B cell (primary cell): ENCODE measurements around the gene GFPT2. TPM values are rescaled to one million over a fixed set of nuclear protein-coding genes. Genes with fewer than 3 reads are reported as not detected.

ENCODE experiments used
- ATAC-seq: fragments of 200-7000 bp; cut with Tn5 transposase; one replicate; pipeline ENCODE4 v1.10.0; 2021; ENCODE audit warnings: low read depth, mild to moderate bottlenecking, moderate number of reproducible peaks, moderate library complexity
- CTCF ChIA-PET: fragments of 350-600 bp; sonication (Branson Sonifier 250); formaldehyde crosslinking; loops from one replicate; lab custom pipeline; 2021; ENCODE audit warnings: antibody characterized with exemption, inconsistent platforms; lab: Charles Lee
- POLR2A ChIA-PET: fragments of 350-600 bp; sonication (Branson Sonifier 250); formaldehyde crosslinking; loops from one replicate; lab custom pipeline; 2021; ENCODE audit warnings: antibody characterized with exemption; lab: Charles Lee
- DNase-seq: peaks from one replicate; pipeline ENCODE4 v3.0.0; 2013
- H2AFZ ChIP-seq: 2 replicates; pipeline ENCODE4 v1.6.1; 2012; ENCODE audit warnings: mild to moderate bottlenecking, low read depth, low read length; ENCODE audit not compliant: insufficient read depth, poor library complexity, severe bottlenecking
- H3K27ac ChIP-seq, 2 donors: 1 replicate in 1 of 2; 2 replicates in 1 of 2; pipeline ENCODE4 v1.5.1; 2012 to 2013; ENCODE audit warnings: low read length in 2 of 2, mild to moderate bottlenecking in 2 of 2, moderate library complexity in 1 of 2
- H3K27me3 ChIP-seq, 4 experiments: fragments of 200-600 bp in 1 of 4; sonication (generic) in 1 of 4; replicated peaks in 1 of 4; 1 replicate in 2 of 4; 2 replicates in 2 of 4; pipeline versions ENCODE4 v1.6.1 to v1.7.0; 2013 to 2016; ENCODE audit warnings: low read length in 3 of 4, mild to moderate bottlenecking in 2 of 4, mixed read lengths in 1 of 4, moderate library complexity in 1 of 4; ENCODE audit not compliant: insufficient read depth in 4 of 4, control insufficient read depth in 3 of 4; ENCODE audit errors: control extremely low read depth in 1 of 4
- H3K36me3 ChIP-seq, 2 experiments: replicated peaks in 1 of 2; 1 replicate in 1 of 2; 2 replicates in 1 of 2; pipeline versions ENCODE4 v1.6.1 to v1.7.1; 2013; ENCODE audit warnings: low read length in 1 of 2; ENCODE audit not compliant: insufficient read depth in 2 of 2, control insufficient read depth in 1 of 2; ENCODE audit errors: control extremely low read depth in 1 of 2, extremely low read depth in 1 of 2
- H3K4me1 ChIP-seq, 2 donors: fragments of 200-600 bp in 1 of 2; sonication (generic) in 1 of 2; 1 replicate in 1 of 2; 2 replicates in 1 of 2; pipeline versions ENCODE4 v1.5.1 to v1.6.1; 2013 to 2017; ENCODE audit warnings: low read length in 2 of 2; ENCODE audit not compliant: control insufficient read depth in 2 of 2, insufficient read depth in 2 of 2
- H3K4me2 ChIP-seq: replicated peaks from 2 replicates; pipeline ENCODE3; 2012; ENCODE audit warnings: mild to moderate bottlenecking, low read depth, low read length; ENCODE audit not compliant: poor library complexity, severe bottlenecking
- H3K4me3 ChIP-seq, 5 experiments: fragments of 200-600 bp in 1 of 5; sonication (generic) in 1 of 5; 1 replicate in 3 of 5; 2 replicates in 2 of 5; pipeline versions ENCODE4 v1.5.1 to v1.7.0; 2011 to 2016; ENCODE audit warnings: low read length in 4 of 5, mild to moderate bottlenecking in 4 of 5, low read depth in 2 of 5, control low read depth in 1 of 5, moderate library complexity in 1 of 5; ENCODE audit not compliant: insufficient read depth in 1 of 5; ENCODE audit errors: control extremely low read depth in 1 of 5, extremely low read depth in 1 of 5
- H3K79me2 ChIP-seq: fragments of 200-600 bp; sonication (generic); one replicate; pipeline ENCODE4 v1.6.0; 2016; ENCODE audit warnings: low read length; ENCODE audit not compliant: control insufficient read depth, insufficient read depth
- H3K9ac ChIP-seq: fragments of 200-600 bp; sonication (generic); 2 replicates; pipeline ENCODE4 v1.6.1; 2017; ENCODE audit warnings: mild to moderate bottlenecking, low read length, moderate library complexity
- H3K9me3 ChIP-seq, 3 donors: one replicate each; pipeline versions ENCODE4 v1.6.1 to v1.7.1; 2013; ENCODE audit warnings: low read length in 2 of 3; ENCODE audit not compliant: control insufficient read depth in 2 of 3, insufficient read depth in 1 of 3; ENCODE audit errors: control extremely low read depth in 1 of 3
- H4K20me1 ChIP-seq: 2 replicates; pipeline ENCODE4 v1.6.0; 2012; ENCODE audit warnings: mild to moderate bottlenecking, low read length; ENCODE audit not compliant: insufficient read depth, control insufficient read depth, poor library complexity, severe bottlenecking
- H3K27ac Mint-ChIP-seq: one replicate; pipeline ENCODE4 v1.8.0; 2021; ENCODE audit warnings: mixed read lengths
- H3K27me3 Mint-ChIP-seq: one replicate; pipeline ENCODE4 v1.8.0; 2021; ENCODE audit warnings: mixed read lengths
- H3K4me1 Mint-ChIP-seq: one replicate; pipeline ENCODE4 v1.8.0; 2021; ENCODE audit warnings: mixed read lengths
- H3K4me3 Mint-ChIP-seq: one replicate; pipeline ENCODE4 v1.8.0; 2021; ENCODE audit warnings: mixed read lengths
- H3K9me3 Mint-ChIP-seq: one replicate; pipeline ENCODE4 v1.8.0; 2022; ENCODE audit warnings: mixed read lengths; ENCODE audit not compliant: insufficient read depth
- CTCF ChIP-seq: fragments of 200-600 bp; IDR thresholded peaks from one replicate; pipeline ENCODE4 v1.8.0; 2022; ENCODE audit warnings: antibody characterized with exemption, mild to moderate bottlenecking
- EZH2 ChIP-seq: IDR thresholded peaks from 2 replicates; pipeline ENCODE4 v1.6.1; 2012; ENCODE audit warnings: borderline replicate concordance, low read depth, mild to moderate bottlenecking, moderate library complexity, low read length; ENCODE audit not compliant: insufficient read depth, poor library complexity, severe bottlenecking
- WGBS: methylation state at CpG from one replicate; pipeline ENCODE4 v1.1.5; 2013; ENCODE audit warnings: missing lambda C conversion rate; ENCODE audit not compliant: insufficient coverage; 5-methylcytosine and 5-hydroxymethylcytosine counted together
- intact Hi-C: fragments of 100-400 bp; cut with micrococcal nuclease; formaldehyde crosslinking; loops from one replicate; pipeline ENCODE4 v1.10.0; 2022
- polyA plus RNA-seq: library from polyadenylated mRNA; depleted of rRNA; stranded (reverse); fragments of >200 nt; gene quantifications from 2 replicates; pipeline ENCODE4 v1.2.3, GENCODE V29; 2012
- total RNA-seq, 2 donors: library from RNA; stranded (reverse); fragments of 120-200 nt in 1 of 2; gene quantifications; 1 replicate in 1 of 2; 2 replicates in 1 of 2; pipeline versions ENCODE4 v1.2.3 to v1.2.4, GENCODE V29; 2013 to 2022

GFPT2 gene
- total and polyA plus RNA-seq, 2 donors (not counting 1 experiment from before 2014, with no cell fraction given): 0.03 to 2.8 TPM

- no peaks in the 10 kb centered on the region for H3K4me1 ChIP-seq
- no peak overlapping the region for H3K27ac Mint-ChIP-seq
- CTCF ChIA-PET: interaction anchor here (1.1 kb wide), 1 partner anchor 45 kb away, joined by 3 read pairs; no protein-coding TSS in a partner anchor
- no CpG with 5 or more reads among the region's 10 CpGs for WGBS
- DNase-seq (no peak), ATAC-seq (no peak)
- H3K27ac ChIP-seq: no peak overlapping the region
- no peak overlapping the region for H3K4me2 ChIP-seq
- no peak overlapping the region for H3K9ac ChIP-seq
- H3K9me3 ChIP-seq: no peaks in the 10 kb centered on the region
- no peaks in the 10 kb centered on the region for H3K27me3 ChIP-seq
- H3K4me3 ChIP-seq: no peak overlapping the region
- intact Hi-C loops: no loop called here
- POLR2A ChIA-PET: no interaction called here
- no peak overlapping the region for H3K4me3 Mint-ChIP-seq
- peaks cover 0 to 51% of the 10 kb centered on the region in 2 experiments for H3K36me3 ChIP-seq
- H3K4me1 Mint-ChIP-seq: peaks cover 4% of the 10 kb centered on the region
- no peak for TF ChIP-seq EZH2
- TF ChIP-seq CTCF: no peak
- no peak overlapping the region for H2AFZ ChIP-seq
- peaks cover 36% of the 10 kb centered on the region for H3K79me2 ChIP-seq
- peaks cover 27% of the 10 kb centered on the region for H4K20me1 ChIP-seq
- no peaks in the 10 kb centered on the region for H3K27me3 Mint-ChIP-seq
- no peaks in the 10 kb centered on the region for H3K9me3 Mint-ChIP-seq
Measured at GRCh38 chr5:180283026-180283615, 70.0 kb downstream of the GFPT2 start.

- H3K4me1 Mint-ChIP-seq: no peaks in the 10 kb centered on the region
- no peak overlapping the region for H3K4me3 Mint-ChIP-seq
- H2AFZ ChIP-seq: no peak overlapping the region
- no peak overlapping the region for H3K4me3 ChIP-seq
- intact Hi-C loops: no loop called here
- H3K27ac Mint-ChIP-seq: no peak overlapping the region
- DNase-seq: no peak
- peaks cover 26% of the 10 kb centered on the region for H4K20me1 ChIP-seq
- ATAC-seq: no peak
- no peaks in the 10 kb centered on the region for H3K27me3 Mint-ChIP-seq
- H3K36me3 ChIP-seq: peaks cover 0 to 60% of the 10 kb centered on the region in 2 experiments
- peaks cover 28% of the 10 kb centered on the region for H3K79me2 ChIP-seq
- no peak overlapping the region for H3K9ac ChIP-seq
- H3K4me1 ChIP-seq: no peaks in the 10 kb centered on the region
- ChIA-PET CTCF (interaction anchor here (0.7 kb wide), 1 partner anchor 37 kb away, joined by 3 read pairs; no protein-coding TSS in a partner anchor), POLR2A (no interaction called here)
- TF ChIP-seq EZH2 (no peak), CTCF (no peak)
- 99% methylated on average over 6 of the region's 9 CpGs for whole genome bisulfite sequencing
- no peak overlapping the region for H3K4me2 ChIP-seq
- H3K9me3 Mint-ChIP-seq: peaks cover under 1% of the 10 kb centered on the region
- H3K27ac ChIP-seq: no peak overlapping the region
- peaks cover 0 to under 1% (median 0%) of the 10 kb centered on the region in 3 donors for H3K9me3 ChIP-seq
- no peaks in the 10 kb centered on the region for H3K27me3 ChIP-seq
Measured at GRCh38 chr5:180282281-180282680, 70.9 kb downstream of the GFPT2 start.
